MV-4-11 (cell line): ENCODE data around the gene DNAJA2.

ENCODE experiments used
- DNase-seq: peaks from one replicate; lab custom pipeline; 2025; lab: John Stamatoyannopoulos, UW

Gene DNAJA2

DNA sequence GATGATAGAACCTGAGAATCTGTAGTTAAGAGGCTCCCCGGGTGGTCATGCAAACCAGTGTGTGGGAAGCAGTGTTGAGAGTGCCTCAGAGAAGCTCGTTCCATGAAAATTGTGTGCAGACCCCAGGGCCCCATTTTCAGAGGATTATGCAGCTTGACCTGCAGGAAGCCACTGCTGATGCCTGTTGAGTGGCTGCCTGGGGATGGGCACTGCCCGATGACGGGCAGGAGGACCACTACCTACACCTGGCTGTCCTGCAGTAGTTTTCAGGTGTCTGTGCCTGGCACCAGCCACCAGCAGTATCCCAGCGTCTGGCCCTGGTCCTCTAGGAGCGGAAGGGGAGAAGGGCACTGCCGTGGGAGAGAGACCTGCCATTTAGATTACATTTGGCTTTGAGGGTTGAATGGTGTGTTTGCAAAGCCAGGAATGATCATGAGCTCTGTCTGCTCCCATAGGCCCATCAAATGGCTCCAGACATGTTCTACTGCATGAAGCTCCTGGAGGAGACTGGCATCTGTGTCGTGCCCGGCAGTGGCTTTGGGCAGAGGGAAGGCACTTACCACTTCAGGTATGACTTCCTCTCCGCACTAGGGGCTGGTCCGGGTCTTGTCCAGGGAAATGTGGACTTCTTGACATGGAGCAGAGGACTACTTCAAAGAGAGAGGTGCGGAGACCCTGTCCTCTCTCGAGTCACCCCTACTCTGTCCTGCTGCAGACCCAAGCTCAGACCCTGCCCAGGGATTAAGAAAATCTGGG, 46.8 kb downstream of the DNAJA2 start:
- no peak for DNase-seq

DNA sequence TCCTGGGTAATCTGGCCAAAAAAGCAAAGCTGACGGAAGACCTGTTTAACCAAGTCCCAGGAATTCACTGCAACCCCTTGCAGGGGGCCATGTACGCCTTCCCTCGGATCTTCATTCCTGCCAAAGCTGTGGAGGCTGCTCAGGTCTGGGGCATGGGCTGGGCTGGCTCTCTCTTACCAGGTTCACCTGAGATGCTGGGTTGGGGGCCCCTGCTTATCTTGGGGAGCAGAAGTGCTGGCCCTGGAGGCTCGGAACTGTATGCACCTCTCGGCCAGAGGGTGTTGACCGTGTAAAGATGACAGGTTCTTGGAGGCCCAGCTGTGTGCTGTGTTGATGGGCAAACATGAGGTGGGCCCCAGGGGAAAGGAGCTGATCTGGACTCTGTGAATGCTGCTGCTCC, 49.1 kb downstream of the DNAJA2 start:
- DNase-seq: no peak

DNA sequence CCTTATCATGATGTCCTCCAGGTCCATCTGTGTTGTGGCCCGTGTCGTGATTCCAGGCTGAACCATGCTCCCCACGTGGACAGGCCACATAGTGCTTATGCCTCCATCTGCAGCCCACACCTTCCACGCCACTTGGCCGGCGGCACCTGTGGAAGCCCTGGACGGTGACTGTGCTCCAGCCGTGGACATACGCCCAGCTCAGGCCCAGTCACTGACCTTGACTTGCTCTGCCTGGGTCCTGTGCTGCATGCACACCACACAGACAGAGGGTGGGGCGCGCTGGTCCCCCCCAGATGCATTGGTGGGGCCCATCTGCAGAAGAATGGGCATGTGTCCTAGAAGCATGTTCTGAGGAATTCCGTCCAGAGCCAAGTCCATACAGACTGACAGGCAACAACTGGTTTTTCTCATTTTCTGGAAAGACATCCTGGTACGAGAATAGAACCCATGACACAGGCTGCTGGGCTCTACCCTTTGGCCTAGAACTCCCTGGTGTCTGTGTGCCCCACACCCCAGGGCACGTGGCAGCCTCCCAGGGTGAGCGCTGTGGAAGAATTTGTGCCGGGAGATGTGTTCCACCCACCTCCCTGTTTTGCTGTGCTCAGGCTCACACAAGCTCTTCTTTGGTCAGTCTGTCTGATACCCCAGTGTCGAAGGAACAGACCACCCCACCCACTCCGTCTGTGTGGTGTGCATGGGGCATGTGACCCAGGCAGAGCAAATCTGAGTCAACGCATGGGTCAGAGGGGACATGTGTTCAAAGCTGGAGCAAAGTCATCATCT, 49.8 kb downstream of the DNAJA2 start:
- DNase-seq: no peak

DNA sequence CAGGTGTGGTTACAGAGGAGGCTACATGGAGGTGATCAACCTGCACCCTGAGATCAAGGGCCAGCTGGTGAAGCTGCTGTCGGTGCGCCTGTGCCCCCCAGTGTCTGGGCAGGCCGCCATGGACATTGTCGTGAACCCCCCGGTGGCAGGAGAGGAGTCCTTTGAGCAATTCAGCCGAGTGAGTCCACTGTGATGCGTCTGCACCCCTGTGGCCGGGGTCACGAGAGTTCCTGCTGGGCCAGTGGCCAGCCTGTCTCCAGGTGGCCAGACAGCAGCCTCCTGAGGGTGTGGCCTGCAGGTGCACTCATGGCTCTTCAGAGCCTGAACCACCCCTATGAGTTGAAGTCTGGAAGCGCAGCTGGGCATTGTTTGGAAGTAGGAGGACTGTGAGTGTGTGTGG, 51.2 kb downstream of the DNAJA2 start:
- DNase-seq: no peak

DNA sequence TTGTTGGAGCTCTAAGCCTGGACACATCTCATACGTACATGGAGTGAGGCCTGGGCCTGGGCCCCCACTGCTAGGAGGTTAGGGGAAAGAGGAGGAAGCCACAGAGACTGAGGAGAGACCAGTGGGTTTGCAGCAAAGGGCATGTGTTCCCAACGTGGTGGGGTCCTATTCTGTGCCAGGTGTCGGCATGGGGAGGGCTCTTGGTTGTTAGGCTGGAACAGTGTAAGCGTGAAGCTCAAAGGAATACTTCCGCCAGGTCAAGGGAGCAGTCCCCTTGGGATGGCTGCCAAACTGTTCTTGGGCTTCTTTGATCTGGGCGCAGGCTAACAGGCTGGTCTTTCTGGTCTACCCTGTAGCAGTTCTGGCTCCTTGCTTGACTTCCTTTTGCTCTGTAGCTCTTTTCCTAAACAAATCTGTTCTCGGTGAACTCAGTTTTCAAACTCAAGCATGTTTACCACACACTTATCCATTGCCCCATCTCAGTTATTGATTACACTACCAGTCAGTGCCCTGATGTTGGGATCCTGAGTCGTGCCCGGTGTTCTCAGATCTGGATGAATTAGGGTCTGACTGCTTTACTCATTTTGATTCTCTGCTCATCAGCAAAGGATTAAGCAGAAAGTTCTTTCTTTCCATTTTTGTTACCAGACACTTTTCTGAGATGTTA, 52.9 kb downstream of the DNAJA2 start:
- no peak for DNase-seq

DNA sequence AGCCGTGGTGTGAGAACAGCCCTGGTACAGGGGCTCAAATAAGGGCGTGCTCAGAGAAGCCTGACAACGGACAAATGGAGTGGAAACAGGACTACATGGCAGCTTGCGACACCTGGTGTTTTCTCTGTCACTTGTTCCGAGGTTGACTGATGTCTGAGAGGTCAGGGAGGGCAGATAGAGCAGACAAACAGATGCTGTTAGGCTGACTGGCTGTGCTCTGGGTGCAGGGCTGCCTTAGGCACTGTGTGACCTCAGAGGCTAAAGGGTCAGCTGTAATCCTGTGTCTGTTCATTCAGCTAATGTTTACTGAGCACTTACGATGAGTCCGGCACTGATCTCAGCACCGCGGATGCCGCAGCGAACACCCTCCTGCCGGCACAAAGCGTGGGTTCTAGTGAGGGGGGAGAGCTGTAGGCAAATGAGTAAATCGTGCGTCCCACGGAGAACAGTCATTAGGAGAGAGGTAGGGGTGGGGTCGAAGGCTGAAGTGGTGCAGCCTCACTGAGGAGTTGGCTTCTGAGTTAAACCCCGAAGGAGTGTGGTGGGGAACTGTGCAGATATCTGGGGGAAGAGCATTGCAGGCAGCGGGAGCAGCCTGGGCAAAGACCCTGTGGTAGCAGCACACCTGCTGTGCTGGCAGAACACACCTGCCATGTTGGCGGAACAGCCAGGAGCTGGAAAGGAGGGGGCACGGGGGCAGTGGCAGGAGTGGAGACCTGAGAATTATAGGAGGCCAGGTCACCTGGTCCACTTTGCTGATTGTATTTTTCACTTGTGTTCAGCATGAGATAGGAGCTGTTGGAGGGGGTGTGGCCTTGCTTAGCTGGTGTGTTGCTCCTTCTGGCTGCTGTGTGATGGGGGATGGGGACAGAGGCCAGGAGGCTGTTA, 54.3 kb downstream of the DNAJA2 start:
- DNase-seq: no peak

DNA sequence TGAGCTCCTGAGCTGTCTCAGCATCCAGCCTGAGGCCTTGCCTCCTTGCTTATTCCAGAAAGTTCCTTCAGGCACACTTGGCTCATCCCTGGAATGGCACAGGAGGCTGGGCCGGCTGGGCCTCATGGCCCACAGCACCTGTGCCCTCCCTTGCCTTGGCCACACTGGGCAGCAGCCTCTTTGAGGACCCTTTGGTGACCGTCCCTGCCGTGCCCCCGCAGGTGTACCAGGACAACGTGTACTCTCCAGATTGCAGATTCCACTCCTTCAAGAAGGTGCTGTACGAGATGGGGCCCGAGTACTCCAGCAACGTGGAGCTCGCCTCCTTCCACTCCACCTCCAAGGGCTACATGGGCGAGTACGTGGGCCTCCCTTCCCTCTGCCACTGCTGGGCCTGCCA, 55.1 kb downstream of the DNAJA2 start:
- DNase-seq: no peak

DNA sequence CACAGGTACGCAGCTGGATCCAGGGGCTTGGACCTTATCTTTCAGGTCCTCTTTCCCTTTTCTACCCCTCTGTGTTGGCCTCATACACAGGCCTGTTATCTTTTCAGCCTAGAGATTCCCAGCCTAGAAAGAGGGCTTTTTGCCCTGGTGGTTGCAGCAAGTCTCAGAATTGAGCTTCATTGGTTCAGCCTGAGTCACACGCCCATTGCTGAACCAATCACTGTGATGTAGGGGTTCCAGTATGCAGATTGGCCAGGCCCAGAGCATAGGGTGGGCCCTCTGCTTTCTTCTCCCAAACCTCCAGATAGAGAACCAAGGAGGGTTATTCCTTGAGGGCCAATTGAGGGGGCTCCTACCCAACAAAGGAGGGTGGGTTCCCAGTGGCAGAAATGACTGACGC, 56.5 kb downstream of the DNAJA2 start:
- no peak for DNase-seq

DNA sequence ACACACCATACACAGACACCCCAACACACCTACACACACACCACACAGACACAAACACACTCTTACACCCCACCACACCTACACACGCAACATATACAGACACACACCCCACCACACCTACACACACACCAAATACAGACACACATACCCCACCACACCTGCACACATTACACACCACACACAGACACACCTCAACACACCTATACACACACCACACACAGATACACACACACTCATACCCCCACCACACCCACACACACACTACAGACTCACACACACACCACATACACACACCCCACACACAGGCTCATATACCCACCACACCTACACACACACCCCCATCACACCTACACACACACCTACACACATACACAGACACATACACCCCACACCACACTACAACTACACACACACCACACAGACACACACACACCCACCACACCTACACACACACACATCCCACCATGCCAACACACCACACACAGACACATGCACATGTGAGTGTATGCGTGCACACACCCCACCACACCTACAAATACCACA, 57.9 kb downstream of the DNAJA2 start:
- no peak for DNase-seq

DNA sequence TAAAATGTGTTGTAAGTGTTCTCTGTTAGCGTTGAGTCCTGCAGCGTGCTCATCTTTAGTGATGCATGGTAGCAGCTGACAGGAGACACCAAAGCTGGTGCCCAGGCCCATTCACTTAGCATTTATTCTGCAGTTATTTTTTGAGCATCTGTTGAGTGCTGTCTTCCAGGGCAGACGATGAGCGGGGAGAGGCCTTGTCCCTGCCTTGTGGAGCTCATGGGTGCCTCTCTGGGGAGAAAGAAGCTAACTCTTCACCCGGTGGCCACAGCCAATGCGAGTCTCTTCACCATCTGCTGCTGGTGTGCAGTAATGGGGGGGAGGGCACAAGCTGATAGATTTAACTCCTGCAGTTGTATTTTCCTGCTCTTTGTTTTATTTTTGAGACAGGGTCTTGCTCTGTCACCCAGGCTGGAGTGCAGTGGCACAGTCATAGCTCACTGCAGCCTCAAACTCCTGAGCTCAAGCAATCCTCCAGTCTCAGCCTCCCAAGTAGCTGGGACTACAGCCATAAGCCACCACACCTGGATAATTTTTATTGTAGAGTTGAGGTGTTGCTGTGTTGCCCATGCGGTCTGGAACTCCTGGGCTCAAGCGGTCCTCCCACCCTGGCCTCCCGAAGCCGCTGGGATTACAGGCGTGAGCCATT, 58.8 kb downstream of the DNAJA2 start:
- no peak for DNase-seq

DNA sequence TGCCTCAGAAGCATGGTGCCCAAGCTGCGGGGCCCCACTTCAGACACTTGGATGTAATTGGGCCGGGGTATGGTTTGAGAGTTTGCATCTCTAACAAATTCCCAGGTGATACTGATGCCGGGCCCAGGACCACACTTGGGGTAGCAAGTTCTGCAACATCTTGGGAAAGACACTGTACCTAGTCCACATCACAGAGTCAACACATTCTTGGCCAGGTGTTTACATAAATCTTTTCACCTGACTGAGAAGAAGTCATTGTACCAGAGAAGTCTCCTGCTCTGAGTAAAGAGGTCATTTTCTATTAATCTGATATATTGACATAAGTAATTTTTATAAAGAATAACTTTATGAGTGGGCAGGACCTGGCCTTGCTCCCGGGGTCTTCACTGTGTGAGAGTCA, 61.8 kb downstream of the DNAJA2 start:
- no peak for DNase-seq

DNA sequence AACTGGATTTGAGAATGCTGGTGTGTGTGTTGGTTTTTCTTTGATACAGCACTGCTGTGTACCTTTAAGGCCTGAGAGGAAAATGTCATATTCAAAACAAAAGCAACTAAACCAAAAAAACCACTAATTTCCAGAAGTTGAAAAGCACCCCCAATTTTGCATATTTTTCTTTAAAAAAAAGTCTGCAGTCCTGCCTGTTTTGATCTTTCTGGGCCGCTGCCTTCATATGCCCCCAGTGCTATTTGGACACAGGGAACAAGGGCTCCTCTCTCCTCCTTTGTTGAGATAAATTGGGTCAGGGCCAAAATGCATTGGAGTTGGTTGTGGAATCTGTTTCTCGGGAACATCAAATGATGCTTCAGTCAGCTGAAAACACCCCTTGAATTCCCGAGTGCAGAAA, 62.4 kb downstream of the DNAJA2 start:
- no peak for DNase-seq

DNA sequence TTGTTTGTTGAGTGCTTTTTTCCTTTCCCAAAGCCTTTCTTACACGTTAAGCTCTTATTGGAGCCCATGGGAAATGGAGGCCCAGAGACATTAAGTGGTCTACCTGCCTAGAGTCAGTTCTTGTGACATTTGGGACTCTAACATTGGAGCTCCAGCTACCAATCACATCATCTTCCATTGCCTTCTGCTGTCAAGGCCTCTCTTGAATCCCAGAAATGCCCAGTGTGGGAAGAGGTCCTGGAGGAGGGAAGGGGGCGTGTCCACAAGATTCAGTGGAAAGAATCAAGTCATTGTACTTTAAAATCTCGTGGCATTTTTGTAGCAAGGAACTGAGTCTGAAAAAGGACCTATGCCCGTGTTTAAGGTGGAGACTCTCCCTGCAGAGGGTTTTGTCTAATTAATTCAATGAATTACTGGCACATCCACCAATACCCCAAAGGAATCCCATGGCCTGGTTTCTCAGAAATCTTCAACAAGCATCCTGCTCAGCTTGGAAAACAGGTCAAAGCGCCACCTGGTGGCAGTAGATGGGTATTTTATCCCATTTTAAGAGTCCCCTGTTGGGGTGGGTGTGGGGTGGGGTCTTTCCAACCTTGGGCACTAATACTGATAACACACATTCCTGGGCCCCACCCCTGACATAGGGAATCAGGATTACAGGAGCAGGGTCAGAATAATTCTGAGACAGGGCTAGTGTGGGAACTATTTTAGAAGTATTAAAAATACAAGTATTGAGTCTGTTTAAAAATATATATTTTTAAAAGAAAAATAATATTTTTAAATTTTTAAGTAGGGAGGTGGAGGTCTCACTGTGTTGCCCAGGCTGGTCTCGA, 64.7 kb downstream of the DNAJA2 start:
- DNase-seq: peak; percentile 51

DNA sequence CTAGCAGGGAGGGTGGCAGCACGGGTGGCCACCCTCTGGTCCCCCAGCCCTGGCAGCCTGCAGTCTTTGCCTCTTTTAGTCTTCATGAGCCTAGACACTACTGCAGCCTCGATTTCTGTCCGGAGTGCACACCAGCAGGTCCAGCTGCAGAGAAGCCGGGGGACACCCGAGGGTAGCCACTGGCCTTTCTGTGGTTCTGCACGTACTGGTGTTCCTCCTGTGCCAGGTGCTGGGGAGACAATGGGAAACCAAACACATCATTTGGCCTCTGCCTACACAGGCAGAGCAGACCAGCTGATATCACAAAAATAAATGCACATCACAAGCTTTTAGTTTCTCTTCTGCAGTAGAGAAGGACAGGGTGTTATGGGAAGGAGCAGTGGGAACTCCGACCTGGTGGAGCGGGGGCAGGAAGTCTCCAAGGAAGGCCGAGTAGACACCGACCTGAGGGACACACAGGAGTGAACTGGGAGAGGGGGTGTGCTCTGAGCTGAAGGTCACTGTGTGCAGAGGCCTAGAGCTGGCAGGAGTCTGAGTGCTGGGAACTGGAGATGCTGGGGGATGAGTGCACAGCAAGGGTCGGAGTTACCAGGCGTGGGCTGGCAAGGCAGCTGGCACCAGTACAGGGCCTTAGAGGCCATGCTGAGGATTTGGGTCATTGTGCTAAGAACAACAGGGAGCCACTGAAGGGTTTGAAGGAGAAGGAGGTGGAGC, 66.3 kb downstream of the DNAJA2 start:
- DNase-seq: no peak

DNA sequence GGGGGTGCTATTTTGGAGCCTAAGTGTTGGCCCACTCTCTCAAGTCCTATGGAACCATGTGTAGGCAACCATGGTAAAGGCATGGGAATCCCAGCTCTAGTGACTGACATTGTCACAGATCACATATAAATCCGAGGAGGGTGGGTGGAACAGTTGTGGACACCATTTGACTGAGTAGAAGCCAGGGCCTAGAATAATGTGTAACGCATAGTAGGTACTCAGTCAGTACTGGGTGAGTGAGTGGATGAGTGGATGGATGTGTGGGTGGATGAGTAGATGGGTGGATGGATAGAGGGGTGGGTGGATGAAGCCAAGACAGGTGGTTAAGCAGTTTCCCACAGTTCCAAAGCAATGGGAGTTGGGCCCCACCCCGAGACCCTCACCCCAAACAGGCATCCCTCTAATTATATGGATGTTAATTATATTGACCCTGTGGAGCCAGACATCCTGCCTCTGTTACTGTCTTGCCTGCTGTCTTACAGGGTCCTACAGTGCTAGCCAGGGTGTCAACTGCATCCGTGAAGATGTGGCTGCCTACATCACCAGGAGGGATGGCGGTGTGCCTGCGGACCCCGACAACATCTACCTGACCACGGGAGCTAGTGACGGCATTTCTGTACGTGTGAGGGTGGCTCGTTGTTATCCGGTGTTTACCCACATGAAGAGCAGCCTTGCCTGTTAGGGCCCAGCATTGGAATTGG, 67.0 kb downstream of the DNAJA2 start:
- DNase-seq: no peak
